ENCODE data around the gene KLHDC9. TPM values are rescaled to one million over a fixed set of nuclear protein-coding genes. Genes with fewer than 3 reads are reported as not detected.
"Not testable (repeated sequence)": the region's sequence is repeated elsewhere in the genome, so short reads cannot be mapped to it uniquely, and the experiment has no call there.

Gene KLHDC9
- 0.57 TPM for polyA plus RNA-seq (ENCODE audit: insufficient read length)

GRCh38 chr1:161098210-161099068 is at the start of gene KLHDC9:
TSS of gene KLHDC9 (plus strand) at chr1:161098361. CDS start at chr1:161098536, 175 bp downstream.
- DNase-seq (ENCODE audit: low read depth) = no peak

DNA sequence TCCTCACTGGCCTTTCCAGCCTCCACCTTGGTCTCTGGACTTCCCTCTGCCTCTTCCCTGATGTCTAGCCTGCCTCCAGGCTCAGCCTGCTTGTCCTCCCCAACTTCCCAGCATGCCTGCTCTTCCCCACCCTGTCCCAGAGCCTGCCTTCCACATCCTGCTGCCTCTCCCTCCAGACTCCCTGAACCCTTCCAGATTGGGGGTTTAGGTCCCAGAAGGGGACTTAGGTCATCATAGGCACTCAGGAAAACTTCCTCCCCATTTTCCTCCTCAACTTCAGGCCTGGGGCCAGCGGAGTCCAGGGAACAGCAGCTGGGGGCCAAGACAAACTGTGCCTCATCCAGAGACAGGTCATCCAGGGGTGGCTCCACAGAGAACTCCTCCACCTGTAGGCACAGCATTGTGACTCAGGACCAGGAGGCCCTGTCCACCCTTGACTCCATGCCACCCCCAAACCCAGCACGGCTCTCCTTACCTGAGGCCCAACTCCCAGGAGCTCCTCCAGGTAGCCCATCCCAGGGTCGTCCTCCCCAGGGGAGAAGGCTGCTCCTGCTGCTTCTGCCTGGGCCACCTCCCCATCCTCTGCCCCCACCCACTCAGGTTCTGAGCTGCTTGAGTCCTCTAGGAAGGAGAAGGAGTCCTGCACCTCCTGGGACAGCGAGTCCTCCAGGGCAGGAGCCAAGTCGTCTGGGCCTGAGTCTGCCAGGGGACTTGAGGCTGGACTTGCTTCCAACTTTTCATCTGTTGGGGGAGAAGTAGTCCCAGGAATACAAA is 49.0 kb upstream of the KLHDC9 start:
- DNase-seq (ENCODE audit: low read depth) = no peak

DNA sequence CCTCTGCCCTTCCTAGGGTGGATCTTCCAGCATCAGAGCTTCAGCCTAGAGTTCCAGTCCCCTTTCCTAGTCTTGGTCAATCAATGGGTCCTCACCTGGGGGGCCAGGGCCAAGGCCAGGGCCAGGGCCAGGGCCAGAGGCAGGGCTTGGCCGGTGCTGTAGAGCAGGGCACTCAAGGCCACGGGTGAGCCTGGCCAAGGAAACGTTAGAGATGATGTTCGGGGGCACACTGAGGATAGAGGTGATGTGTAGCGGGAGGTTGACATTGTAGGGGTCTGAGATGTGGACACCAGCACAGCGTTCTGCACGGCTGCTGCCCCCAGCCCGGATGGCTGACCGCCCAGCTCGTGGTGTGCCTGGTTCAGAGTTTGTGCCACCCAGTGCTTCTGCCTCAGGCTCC is 46.9 kb upstream of the KLHDC9 start:
- DNase-seq (ENCODE audit: low read depth) = no peak

DNA sequence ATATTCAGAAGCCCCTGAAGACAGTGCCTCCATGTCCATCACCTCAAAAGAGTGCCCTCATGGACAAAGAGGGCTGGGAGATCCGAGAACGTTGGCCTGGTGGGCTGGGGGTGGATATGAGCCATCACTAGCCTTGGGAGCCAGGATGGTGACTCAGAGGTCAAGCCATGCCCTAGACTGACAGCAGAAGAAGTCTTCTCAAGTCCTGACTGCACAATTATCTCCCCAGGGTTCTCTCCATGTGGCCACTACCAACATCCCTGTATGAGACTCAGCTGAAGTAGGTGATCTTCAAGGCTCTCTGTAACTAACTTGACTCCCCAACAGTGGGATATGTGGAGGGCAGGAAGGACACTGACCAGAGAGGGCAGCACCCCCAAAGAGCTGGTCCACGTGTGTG is 45.3 kb upstream of the KLHDC9 start:
- no peak for DNase-seq (ENCODE audit: low read depth)

- no peak for DNase-seq (ENCODE audit: low read depth)
These were observed 43.9 kb upstream of the KLHDC9 start for GRCh38 chr1:161054232-161054631.

DNA sequence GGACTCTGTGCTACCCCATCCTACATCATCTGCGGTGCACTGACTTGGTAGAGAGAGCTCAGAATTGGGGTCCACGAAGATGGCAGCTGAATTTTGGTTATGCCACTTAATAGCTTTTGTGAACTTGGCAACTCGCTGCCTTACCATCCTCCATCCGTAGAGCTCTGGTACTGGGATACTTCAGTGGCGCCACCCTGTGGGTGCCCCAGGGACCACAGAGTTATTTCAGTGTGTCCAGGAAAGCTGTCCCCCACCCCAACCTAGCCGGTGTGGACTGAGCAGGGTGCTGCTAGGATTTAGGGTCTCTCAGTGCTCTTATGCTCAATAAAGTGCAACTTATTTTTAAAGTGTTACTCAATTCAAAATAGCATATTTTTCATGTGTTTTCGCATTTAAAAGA is 43.4 kb upstream of the KLHDC9 start:
- no peak for DNase-seq (ENCODE audit: low read depth)

DNA sequence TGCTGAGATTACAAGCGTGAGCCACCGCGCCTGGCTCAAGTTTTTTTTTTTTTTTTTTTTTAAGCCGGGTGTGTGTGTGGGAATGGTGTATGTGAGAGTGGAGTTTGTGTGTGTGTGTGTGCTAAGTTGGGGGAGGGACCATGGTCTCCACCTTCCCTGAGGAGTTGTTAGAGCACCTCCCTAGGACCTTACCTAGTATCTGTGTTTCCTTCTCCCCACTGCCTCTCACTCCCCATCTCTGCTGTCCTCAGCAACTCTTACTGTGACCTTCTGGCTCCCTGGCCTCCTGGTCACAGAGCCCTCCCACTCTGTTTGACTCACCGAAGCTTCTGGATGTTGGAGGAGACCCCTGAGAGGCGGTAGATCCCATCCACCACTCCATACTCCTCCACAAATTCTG is 38.9 kb upstream of the KLHDC9 start:
- no peak for DNase-seq (ENCODE audit: low read depth)

- DNase-seq (ENCODE audit: low read depth) = no peak
These were observed 36.7 kb upstream of the KLHDC9 start for GRCh38 chr1:161061419-161061818.

- DNase-seq (ENCODE audit: low read depth) = not testable (repeated sequence)
These were observed 34.2 kb upstream of the KLHDC9 start for GRCh38 chr1:161063936-161064335.

DNA sequence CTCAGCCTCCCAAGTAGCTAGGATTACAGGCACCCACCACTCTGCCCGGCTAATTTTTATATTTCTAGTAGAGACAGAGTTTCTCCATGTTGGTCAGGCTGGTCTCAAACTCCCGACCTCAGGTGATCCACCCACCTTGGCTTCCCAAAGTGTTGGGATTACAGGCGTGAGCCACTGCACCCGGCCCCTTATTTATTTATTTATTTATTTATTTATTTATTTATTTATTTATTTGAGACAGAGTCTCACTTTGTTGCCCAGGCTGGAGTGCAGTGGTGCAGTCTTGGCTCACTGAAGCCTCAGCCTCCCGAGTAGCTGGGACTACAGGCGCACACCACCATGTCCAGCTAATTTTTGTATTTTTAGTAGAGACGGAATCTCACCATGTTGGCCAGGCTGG is 32.5 kb upstream of the KLHDC9 start:
- not testable (repeated sequence) for DNase-seq (ENCODE audit: low read depth)

- DNase-seq (ENCODE audit: low read depth) = no peak
These were observed 31.5 kb upstream of the KLHDC9 start for GRCh38 chr1:161066694-161067093.

DNA sequence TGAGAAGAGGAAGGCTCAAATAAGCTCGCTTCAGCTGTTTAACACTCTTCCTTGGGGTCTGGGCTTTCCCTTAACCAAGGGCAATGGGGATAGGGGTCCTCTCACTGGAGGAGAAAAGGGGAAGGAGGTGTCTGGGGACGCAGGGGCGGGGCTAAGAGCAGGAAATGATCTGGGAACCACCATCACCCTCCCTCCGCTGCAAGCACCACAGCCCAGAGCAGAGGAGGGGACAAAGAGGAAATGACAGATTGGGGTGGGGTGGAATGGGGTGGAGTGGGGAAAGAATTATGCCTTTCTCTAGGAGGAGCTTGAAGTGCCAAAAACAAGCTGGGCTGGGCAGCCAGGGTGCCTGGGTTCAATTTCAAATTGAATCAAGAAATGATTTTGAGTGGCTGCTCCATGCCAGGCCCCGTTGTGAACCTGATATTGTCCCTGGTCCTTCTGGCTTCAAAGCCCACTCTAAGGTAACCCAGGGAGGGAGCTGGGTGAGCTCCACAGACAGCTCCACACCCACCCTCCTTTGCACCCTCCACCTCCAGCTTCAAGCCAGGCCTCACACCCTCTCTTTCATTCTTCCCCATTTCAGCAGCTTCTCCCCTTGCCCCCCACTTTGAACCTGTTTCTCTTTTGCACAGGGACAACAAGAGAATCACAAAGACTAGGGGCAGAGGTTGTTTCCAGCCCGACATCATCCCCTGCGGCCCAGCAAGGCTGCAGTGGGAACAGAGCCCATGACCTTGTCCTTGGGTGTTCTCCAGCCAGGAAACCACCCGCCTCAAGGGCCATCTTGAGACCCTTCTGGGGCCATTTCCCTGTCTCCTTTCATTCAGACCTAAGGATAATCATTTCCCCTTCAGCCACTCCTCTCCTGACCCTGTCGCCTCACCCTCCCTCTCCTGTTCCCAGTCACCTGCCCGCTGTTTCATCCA is 29.6 kb upstream of the KLHDC9 start:
- DNase-seq (ENCODE audit: low read depth) = no peak

DNA sequence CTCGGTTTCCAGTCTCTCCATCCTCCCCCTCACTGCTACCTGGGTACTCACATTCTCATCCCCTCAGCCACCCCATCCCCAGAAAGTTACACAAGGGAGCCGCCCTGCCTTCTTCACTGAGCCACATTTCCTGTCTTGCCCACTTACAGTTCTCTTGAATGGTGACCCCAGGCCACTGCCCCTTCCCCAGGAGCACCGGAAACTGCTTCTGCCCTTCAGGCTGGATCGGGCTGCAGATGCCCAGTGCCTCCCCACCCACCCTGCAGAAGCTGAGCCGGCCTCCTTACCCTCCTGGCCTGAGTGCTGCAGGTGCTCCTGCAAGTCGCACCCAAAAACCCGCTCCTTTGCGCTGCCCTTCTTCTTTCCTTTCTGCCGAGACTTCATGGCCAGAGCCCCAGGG is 28.9 kb upstream of the KLHDC9 start:
- no peak for DNase-seq (ENCODE audit: low read depth)

DNA sequence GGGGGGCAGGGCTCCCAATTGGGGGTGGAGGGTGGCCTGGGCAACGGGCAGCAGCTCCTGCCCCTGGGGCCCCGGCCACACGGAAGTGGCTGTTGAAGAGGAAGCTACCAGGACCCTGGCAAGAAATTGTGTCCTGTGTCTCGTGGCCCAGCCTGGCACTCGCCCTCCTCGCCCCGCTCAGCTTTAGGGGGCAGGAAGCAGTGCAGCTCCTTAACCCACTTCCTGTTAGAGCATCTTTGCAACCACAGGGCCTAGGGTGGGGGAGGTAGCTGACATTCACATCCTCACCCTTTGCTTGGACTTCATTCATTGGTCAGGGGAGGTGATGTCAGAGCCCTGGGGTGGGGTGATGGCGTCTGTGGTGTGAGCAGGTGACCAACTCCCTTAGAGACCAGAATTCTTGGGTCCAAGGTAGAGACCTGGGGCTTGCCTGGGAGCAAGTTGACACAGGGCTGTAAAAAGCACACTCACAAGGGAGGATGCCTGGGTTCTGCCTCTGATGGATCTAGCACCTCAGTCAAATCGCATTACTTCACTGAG is 28.4 kb upstream of the KLHDC9 start, which contains the start of gene ARHGAP30:
TSS of gene ARHGAP30 (minus strand) at position 161 of the 540 bp plus-strand sequence. CDS start 267 bp downstream, outside the sequence.
- DNase-seq (ENCODE audit: low read depth) = no peak

DNA sequence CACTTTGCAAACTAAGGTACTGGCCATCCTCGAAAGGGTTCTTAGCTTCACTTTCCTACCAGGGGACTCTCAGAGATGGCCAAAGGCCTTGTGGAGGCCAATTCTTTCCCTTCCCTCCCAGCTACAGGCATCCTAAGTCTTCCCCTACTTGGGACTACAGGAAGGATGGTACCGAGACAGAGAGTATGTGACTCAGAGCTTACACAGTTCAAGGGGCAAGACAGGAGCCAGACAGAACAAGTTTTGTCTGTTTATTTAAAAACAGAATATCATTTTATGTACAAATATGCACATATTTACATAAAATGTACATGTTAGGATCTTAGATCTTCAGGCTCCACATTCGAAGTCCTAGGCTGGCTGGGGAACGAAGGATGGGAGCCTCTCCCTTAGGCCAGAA is 27.4 kb upstream of the KLHDC9 start:
- DNase-seq (ENCODE audit: low read depth) = no peak

DNA sequence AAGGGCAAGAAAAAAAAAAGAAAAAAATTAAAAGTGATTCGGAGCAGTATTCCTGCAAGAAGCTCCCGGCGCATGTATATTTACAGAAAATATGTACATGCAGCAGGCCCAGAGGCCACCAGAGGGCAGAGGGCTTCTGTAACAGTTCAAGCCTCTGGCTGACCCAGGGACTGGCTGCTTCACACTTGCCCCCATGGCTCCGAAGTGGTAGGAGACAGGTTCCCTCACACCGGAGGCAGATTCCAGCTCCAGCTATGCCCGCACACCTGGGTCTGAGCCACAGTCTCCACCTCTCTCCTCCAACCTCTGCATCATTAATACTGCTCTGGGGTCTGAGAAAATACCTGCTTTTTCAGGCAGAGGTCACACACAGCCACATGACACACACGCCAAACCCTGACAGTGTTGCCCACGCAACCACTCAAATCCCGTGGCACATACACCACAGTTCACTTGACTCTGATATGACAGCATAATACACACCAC is 26.2 kb upstream of the KLHDC9 start:
- DNase-seq (ENCODE audit: low read depth) = no peak

GRCh38 chr1:161072751-161073449 is 25.3 kb upstream of the KLHDC9 start:
- DNase-seq (ENCODE audit: low read depth) = no peak

DNA sequence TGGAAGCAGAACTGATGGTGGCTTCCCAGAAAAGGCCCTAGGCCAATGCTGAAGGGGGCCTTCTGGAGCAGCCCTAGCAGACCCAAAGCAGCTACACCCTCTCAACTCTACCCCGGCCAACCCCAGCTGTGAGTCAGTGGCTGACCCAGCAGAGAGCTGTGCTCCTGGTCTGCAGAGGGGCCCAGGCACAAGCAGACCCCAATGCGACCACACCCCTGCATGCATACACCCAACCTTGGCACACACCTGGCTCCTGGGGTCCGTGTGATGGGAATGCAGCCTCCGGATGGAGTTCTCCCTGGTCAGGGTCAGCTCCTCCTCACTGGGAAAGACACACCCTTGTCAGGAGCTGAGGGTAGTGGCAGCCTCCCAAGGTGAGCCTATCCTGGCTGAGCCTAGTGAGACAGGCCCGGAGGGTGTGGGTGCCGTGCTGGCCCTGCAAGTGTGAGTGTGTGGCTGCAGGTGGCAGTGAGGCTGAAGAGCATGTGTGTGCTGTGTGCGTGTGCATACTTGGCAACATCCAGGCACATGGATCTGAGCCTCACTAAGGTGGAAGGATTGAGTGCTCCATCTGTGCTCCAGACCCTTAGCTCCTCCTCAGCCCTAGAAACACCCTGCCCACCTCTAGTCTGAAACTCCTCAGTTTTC is 24.6 kb upstream of the KLHDC9 start:
- no peak for DNase-seq (ENCODE audit: low read depth)

DNA sequence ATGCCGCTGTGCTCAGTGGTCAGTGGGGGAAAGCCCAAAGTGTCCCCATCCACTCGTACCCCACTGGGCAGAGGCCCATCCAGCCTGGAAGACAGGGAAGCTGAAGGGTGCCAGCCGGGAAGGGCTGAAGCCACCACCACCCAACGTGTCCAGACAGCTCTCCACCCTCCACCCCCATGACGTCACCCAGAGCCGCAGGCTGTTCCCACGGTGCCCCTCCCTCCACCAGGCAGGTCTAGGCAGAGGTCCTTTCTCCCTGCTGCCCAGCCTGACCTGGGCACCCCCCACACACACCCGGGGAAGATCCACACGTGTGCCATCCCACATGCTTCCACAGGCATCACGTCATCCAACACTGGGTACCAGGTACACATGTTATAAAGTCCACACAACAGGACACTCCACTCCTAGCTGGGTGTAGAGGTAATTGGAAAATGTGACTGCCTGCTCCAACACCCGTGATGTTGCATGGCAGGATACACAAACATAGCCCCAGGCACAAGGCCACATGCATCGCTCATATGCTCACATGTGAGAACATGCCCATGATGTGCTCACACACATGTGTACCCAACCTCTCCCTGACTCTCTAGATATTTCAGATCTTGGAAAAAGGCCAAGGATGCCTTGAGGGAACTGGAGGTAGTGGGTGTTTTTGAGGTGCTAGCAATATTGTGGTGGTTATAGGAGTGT is 23.3 kb upstream of the KLHDC9 start:
- DNase-seq (ENCODE audit: low read depth) = no peak
